Peyer's patch (tissue), 4 donors: ENCODE data around the gene PRR15L.

ENCODE experiments used
- POLR2A ChIP-seq, 2 donors: fragments of 450-650 bp; IDR thresholded peaks; one replicate each; pipeline ENCODE4 v1.5.1; 2017; ENCODE audit warnings: antibody characterized with exemption in 2 of 2, mild to moderate bottlenecking in 2 of 2, moderate library complexity in 2 of 2
- TF ChIP-seq, protein P1 (sequence below), 6 experiments: fragments of 450-650 bp in 4 of 6; fragments of 200-600 bp in 2 of 6; sonication (generic) in 1 of 6; IDR thresholded peaks; one replicate each; pipeline ENCODE4 v1.5.1; 2017 to 2019; ENCODE audit warnings: antibody characterized with exemption in 6 of 6, mild to moderate bottlenecking in 3 of 6, moderate library complexity in 1 of 6

DNA sequence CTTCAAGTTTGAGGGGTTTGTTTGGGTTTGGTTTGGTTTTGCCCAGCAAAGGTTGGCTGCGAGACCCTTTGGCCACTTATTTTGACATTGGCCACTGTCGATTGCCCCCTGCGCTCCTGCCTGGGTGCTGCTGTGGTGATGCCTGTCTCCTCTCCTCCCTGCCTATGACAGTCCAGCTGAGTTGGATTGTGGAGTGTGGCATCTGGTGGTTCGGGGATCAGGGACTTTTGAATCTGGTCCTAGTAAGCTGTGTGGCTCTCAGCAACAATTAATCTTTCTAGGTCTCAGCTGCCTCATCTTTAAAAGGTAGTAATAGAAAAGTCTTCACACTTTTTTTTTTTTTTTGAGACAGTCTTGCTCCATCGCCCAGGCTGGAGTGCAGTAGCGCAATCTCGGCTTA, 40.4 kb upstream of the PRR15L start:
- TF ChIP-seq, protein P1, sequence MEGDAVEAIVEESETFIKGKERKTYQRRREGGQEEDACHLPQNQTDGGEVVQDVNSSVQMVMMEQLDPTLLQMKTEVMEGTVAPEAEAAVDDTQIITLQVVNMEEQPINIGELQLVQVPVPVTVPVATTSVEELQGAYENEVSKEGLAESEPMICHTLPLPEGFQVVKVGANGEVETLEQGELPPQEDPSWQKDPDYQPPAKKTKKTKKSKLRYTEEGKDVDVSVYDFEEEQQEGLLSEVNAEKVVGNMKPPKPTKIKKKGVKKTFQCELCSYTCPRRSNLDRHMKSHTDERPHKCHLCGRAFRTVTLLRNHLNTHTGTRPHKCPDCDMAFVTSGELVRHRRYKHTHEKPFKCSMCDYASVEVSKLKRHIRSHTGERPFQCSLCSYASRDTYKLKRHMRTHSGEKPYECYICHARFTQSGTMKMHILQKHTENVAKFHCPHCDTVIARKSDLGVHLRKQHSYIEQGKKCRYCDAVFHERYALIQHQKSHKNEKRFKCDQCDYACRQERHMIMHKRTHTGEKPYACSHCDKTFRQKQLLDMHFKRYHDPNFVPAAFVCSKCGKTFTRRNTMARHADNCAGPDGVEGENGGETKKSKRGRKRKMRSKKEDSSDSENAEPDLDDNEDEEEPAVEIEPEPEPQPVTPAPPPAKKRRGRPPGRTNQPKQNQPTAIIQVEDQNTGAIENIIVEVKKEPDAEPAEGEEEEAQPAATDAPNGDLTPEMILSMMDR (IDR thresholded peaks at IDR 0.05): no peak
- TF ChIP-seq POLR2A (IDR thresholded peaks at IDR 0.05): no peak
